IMR-90 (cell line): ENCODE measurements around the gene OSBPL3. TPM values are rescaled to one million over a fixed set of nuclear protein-coding genes. Genes with fewer than 3 reads are reported as not detected.

Experiments
- ATAC-seq: fragments of 200-7000 bp; cut with Tn5 transposase; 2 replicates; pipeline ENCODE4 v1.9.1; 2020; ENCODE audit warnings: low read depth, mild to moderate bottlenecking, moderate library complexity
- BruUV-seq: library from RNA; stranded (reverse); fragments of 400-500 nt; replicated peaks from 2 replicates; lab custom pipeline; 2021; lab: Mats Ljungman, UMichigan
- CTCF ChIA-PET: fragments of 300-600 bp; formaldehyde crosslinking; extraction: SDS; loops from one replicate; lab custom pipeline; 2021; ENCODE audit warnings: antibody characterized with exemption; lab: Yijun Ruan, JAX
- POLR2A ChIA-PET: fragments of 300-600 bp; sonication (Branson Sonifier 250); formaldehyde crosslinking; loops from one replicate; lab custom pipeline; 2022; ENCODE audit warnings: antibody characterized with exemption; ENCODE audit not compliant: unreplicated experiment; lab: Charles Lee
- DNase-seq: peaks from one replicate; pipeline ENCODE4 v3.0.0; 2013
- H2AFZ ChIP-seq: replicated peaks from 2 replicates; pipeline ENCODE3; 2013; ENCODE audit warnings: low read length, mild to moderate bottlenecking; ENCODE audit not compliant: poor library complexity
- H2AK5ac ChIP-seq: 2 replicates; pipeline ENCODE4 v1.6.1; 2013; ENCODE audit warnings: low read depth, low read length, inconsistent platforms
- H2AK9ac ChIP-seq: replicated peaks from 2 replicates; pipeline ENCODE3; 2013; ENCODE audit warnings: mild to moderate bottlenecking, low read depth, low read length, moderate library complexity; ENCODE audit not compliant: poor library complexity
- H2BK120ac ChIP-seq: 2 replicates; pipeline ENCODE4 v1.6.1; 2013; ENCODE audit warnings: low read depth, low read length, inconsistent platforms
- H2BK15ac ChIP-seq: 3 replicates; pipeline ENCODE4 v1.6.1; 2013; ENCODE audit warnings: low read depth, low read length, inconsistent platforms
- H2BK20ac ChIP-seq: 2 replicates; pipeline ENCODE4 v1.6.1; 2013; ENCODE audit warnings: low read depth, mild to moderate bottlenecking, inconsistent platforms, low read length, moderate library complexity
- H2BK5ac ChIP-seq: 2 replicates; pipeline ENCODE4 v1.6.1; 2013; ENCODE audit warnings: mild to moderate bottlenecking, low read depth, low read length, inconsistent platforms; ENCODE audit not compliant: poor library complexity, severe bottlenecking
- H3K14ac ChIP-seq: replicated peaks from 2 replicates; pipeline ENCODE4 v1.6.1; 2013; ENCODE audit warnings: low read depth, low read length, inconsistent platforms
- H3K18ac ChIP-seq: 2 replicates; pipeline ENCODE4 v1.6.1; 2013; ENCODE audit warnings: low read depth, low read length, control low read depth
- H3K23ac ChIP-seq: 2 replicates; pipeline ENCODE4 v1.6.1; 2013; ENCODE audit warnings: low read depth, low read length, inconsistent platforms
- H3K27ac ChIP-seq: 2 replicates; pipeline ENCODE4 v1.5.1; 2013; ENCODE audit warnings: mild to moderate bottlenecking, control low read depth, low read length; ENCODE audit not compliant: insufficient read depth
- H3K27me3 ChIP-seq: 2 replicates; pipeline ENCODE4 v1.6.1; 2013; ENCODE audit warnings: low read length; ENCODE audit not compliant: control insufficient read depth, insufficient read depth
- H3K36me3 ChIP-seq: 2 replicates; pipeline ENCODE4 v1.6.1; 2013; ENCODE audit warnings: low read length, mixed read lengths; ENCODE audit not compliant: control insufficient read depth, insufficient read depth
- H3K4ac ChIP-seq: 2 replicates; pipeline ENCODE4 v1.6.1; 2013; ENCODE audit warnings: low read depth, low read length, inconsistent platforms
- H3K4me1 ChIP-seq: 2 replicates; pipeline ENCODE4 v1.6.1; 2013; ENCODE audit warnings: low read length, mixed read lengths; ENCODE audit not compliant: control insufficient read depth, insufficient read depth
- H3K4me2 ChIP-seq: 2 replicates; pipeline ENCODE4 v1.6.1; 2013; ENCODE audit warnings: low read depth, mild to moderate bottlenecking, control low read depth, low read length, moderate library complexity
- H3K4me3 ChIP-seq: 2 replicates; pipeline ENCODE4 v1.5.1; 2013; ENCODE audit warnings: low read depth, mild to moderate bottlenecking, control low read depth, low read length, moderate library complexity; ENCODE audit not compliant: insufficient read depth
- H3K56ac ChIP-seq: 2 replicates; pipeline ENCODE4 v1.6.1; 2013; ENCODE audit warnings: low read length, inconsistent platforms; ENCODE audit not compliant: insufficient read depth; ENCODE audit errors: extremely low read depth
- H3K79me1 ChIP-seq, 2 experiments: 2 replicates each; pipeline ENCODE4 v1.6.1; 2013; ENCODE audit warnings: low read length in 2 of 2, inconsistent platforms in 1 of 2, low read depth in 1 of 2
- H3K9ac ChIP-seq: 2 replicates; pipeline ENCODE4 v1.6.1; 2013; ENCODE audit warnings: low read depth, low read length, control low read depth
- H3K9me1 ChIP-seq: 2 replicates; pipeline ENCODE4 v1.6.1; 2013; ENCODE audit warnings: low read length, inconsistent platforms; ENCODE audit not compliant: insufficient read depth
- H3K9me3 ChIP-seq: 2 replicates; pipeline ENCODE4 v1.6.1; 2013; ENCODE audit warnings: low read length; ENCODE audit not compliant: control insufficient read depth, insufficient read depth
- H4K20me1 ChIP-seq: 2 replicates; pipeline ENCODE4 v1.6.1; 2013; ENCODE audit warnings: low read length, inconsistent platforms; ENCODE audit not compliant: insufficient read depth
- H4K5ac ChIP-seq: 2 replicates; pipeline ENCODE4 v1.6.1; 2013; ENCODE audit warnings: mild to moderate bottlenecking, low read depth, low read length, control low read depth
- H4K8ac ChIP-seq, 2 experiments: 2 replicates each; pipeline ENCODE4 v1.6.1; 2013; ENCODE audit warnings: low read depth in 2 of 2, low read length in 2 of 2, control low read depth in 1 of 2, inconsistent platforms in 1 of 2
- H4K91ac ChIP-seq: 2 replicates; pipeline ENCODE4 v1.6.1; 2013; ENCODE audit warnings: low read depth, low read length, inconsistent platforms; ENCODE audit not compliant: insufficient read depth
- BHLHE40 ChIP-seq: fragments of 150-350 bp; IDR thresholded peaks from 2 replicates; pipeline ENCODE4 v1.6.1; 2016; ENCODE audit warnings: mild to moderate bottlenecking, low read depth, low read length
- CEBPB ChIP-seq: IDR thresholded peaks from 2 replicates; pipeline ENCODE4 v1.6.1; 2012; ENCODE audit warnings: low read depth, low read length, improper control_type of control experiment
- CHD1 ChIP-seq: IDR thresholded peaks from 2 replicates; pipeline ENCODE4 v1.6.1; 2012; ENCODE audit warnings: low read depth, low read length, improper control_type of control experiment
- MAZ ChIP-seq: IDR thresholded peaks from 2 replicates; pipeline ENCODE4 v1.6.1; 2012; ENCODE audit warnings: low read depth, mild to moderate bottlenecking, low read length, improper control_type of control experiment, moderate library complexity, borderline replicate concordance
- MXI1 ChIP-seq: IDR thresholded peaks from 2 replicates; pipeline ENCODE4 v1.6.1; 2012; ENCODE audit warnings: low read depth, mild to moderate bottlenecking, low read length, moderate library complexity, borderline replicate concordance
- NFE2L2 ChIP-seq: fragments of 150-350 bp; IDR thresholded peaks from 2 replicates; pipeline ENCODE4 v1.6.1; 2016; ENCODE audit warnings: low read depth, mild to moderate bottlenecking, low read length
- POLR2A ChIP-seq: IDR thresholded peaks from 2 replicates; pipeline ENCODE4 v1.6.1; 2012; ENCODE audit warnings: mild to moderate bottlenecking, low read depth, low read length
- RAD21 ChIP-seq: IDR thresholded peaks from 2 replicates; pipeline ENCODE4 v1.6.1; 2012; ENCODE audit warnings: low read length, improper control_type of control experiment
- RFX5 ChIP-seq: IDR thresholded peaks from 2 replicates; pipeline ENCODE4 v1.8.0; 2012; ENCODE audit warnings: low read depth, mild to moderate bottlenecking, low read length, moderate library complexity
- SMC3 ChIP-seq: fragments of 150-350 bp; IDR thresholded peaks from 2 replicates; pipeline ENCODE4 v1.6.1; 2016; ENCODE audit warnings: low read depth, mild to moderate bottlenecking, antibody characterized with exemption, low read length, moderate library complexity
- USF2 ChIP-seq: fragments of 150-350 bp; IDR thresholded peaks from 2 replicates; pipeline ENCODE4 v1.6.1; 2017; ENCODE audit warnings: mild to moderate bottlenecking, antibody characterized with exemption, low read length, low read depth
- WGBS, 2 experiments: methylation state at CpG; one replicate each; pipeline versions ENCODE4 v1.1.5 to v1.1.7; 2013; ENCODE audit warnings: missing lambda C conversion rate in 2 of 2; ENCODE audit not compliant: insufficient read length in 1 of 2; ENCODE audit errors: extremely low coverage in 2 of 2; 5-methylcytosine and 5-hydroxymethylcytosine counted together
- dilution Hi-C: fragments of 300-500 bp; cut with HindIII; formaldehyde crosslinking; loops from one replicate; pipeline ENCODE4 v1.14.3; 2018; ENCODE audit warnings: low sequenced_read_pairs; ENCODE audit not compliant: unreplicated experiment
- in situ Hi-C: fragments of 300-500 bp; cut with MboI; formaldehyde crosslinking; loops from 3 replicates; pipeline ENCODE4 v1.14.3; 2019; ENCODE audit warnings: low sequenced_read_pairs, inconsistent platforms, mixed read lengths
- intact Hi-C: fragments of 100-400 bp; cut with micrococcal nuclease; formaldehyde crosslinking; loops from 2 replicates; pipeline ENCODE4 v1.10.0; 2022
- polyA plus RNA-seq, 3 experiments: library from polyadenylated mRNA; depleted of rRNA; stranded (reverse); fragments of >200 nt; gene quantifications; 2 replicates each; pipeline ENCODE4 v1.2.3, GENCODE V29; 2012; ENCODE audit warnings: low replicate concordance in 1 of 3
- total RNA-seq: library from RNA; depleted of rRNA; stranded (reverse); fragments of >200 nt; gene quantifications from 2 replicates; pipeline ENCODE4 v1.2.3, GENCODE V29; 2012
- TF ChIP-seq, protein P1 (sequence below): fragments of 150-350 bp; IDR thresholded peaks from 2 replicates; pipeline ENCODE4 v1.6.1; 2016; ENCODE audit warnings: low read depth, mild to moderate bottlenecking, low read length, moderate library complexity, borderline replicate concordance
- TF ChIP-seq, protein P2 (sequence below): conservative IDR thresholded peaks from 2 replicates; pipeline ENCODE4 v1.5.1; 2012; ENCODE audit warnings: mild to moderate bottlenecking, low read depth, low read length, improper control_type of control experiment

Gene OSBPL3
- total and polyA plus RNA-seq, 2 of the 4 experiments (the other 2 are of a cell fraction): 18.0 to 29.9 TPM

GRCh38 chr7:24930856-24931255 is 49.1 kb downstream of the OSBPL3 start:
- H3K4me1 ChIP-seq: peaks cover 11% of the 10 kb centered on the region
- CTCF ChIA-PET: no interaction called here

More at GRCh38 chr7:24930856-24931255, 49.1 kb downstream of the OSBPL3 start:
- Histone ChIP-seq H3K79me1 (peaks cover 30 to 61% of the 10 kb centered on the region in 2 experiments), H4K20me1 (peaks cover 4% of the 10 kb centered on the region; the same call in 1 of the 2 replicates), H3K14ac (no peak overlapping the region), H2BK120ac (no peak overlapping the region), H3K4me3 (no peak overlapping the region), H4K91ac (no peak overlapping the region), H4K5ac (no peak overlapping the region), H2BK20ac (no peak overlapping the region), H3K4ac (no peak overlapping the region), H3K9me3 (no peaks in the 10 kb centered on the region), H3K9ac (no peak overlapping the region), H2BK5ac (no peak overlapping the region), H2AFZ (no peak overlapping the region), H2AK9ac (no peak overlapping the region), H3K56ac (no peak overlapping the region), H3K23ac (no peak overlapping the region), H2BK15ac (no peak overlapping the region), H3K18ac (no peak overlapping the region), H4K8ac (no peak overlapping the region), H3K4me2 (no peak overlapping the region), H2AK5ac (no peak overlapping the region), H3K27ac (no peak overlapping the region), H3K27me3 (no peaks in the 10 kb centered on the region), H3K9me1 (no peaks in the 10 kb centered on the region), H3K36me3 (no peaks in the 10 kb centered on the region)
- dilution Hi-C loops: no loop called here
- WGBS, 2 experiments: no CpG with 5 or more reads among the region's 1 CpG
- in situ Hi-C loops: no loop called here
- ATAC-seq: no peak
- DNase-seq: no peak
- POLR2A ChIA-PET: no interaction called here
- intact Hi-C loops: no loop called here
- no peak for TF ChIP-seq CHD1
- no peak for TF ChIP-seq RAD21
- no peak for TF ChIP-seq USF2
- TF ChIP-seq CEBPB: no peak
- TF ChIP-seq SMC3: no peak
- TF ChIP-seq MAZ: no peak
- no peak for TF ChIP-seq NFE2L2
- TF ChIP-seq, protein P1, sequence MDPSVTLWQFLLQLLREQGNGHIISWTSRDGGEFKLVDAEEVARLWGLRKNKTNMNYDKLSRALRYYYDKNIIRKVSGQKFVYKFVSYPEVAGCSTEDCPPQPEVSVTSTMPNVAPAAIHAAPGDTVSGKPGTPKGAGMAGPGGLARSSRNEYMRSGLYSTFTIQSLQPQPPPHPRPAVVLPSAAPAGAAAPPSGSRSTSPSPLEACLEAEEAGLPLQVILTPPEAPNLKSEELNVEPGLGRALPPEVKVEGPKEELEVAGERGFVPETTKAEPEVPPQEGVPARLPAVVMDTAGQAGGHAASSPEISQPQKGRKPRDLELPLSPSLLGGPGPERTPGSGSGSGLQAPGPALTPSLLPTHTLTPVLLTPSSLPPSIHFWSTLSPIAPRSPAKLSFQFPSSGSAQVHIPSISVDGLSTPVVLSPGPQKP: no peak
- TF ChIP-seq POLR2A: no peak
- no peak for TF ChIP-seq MXI1
- TF ChIP-seq, protein P2, sequence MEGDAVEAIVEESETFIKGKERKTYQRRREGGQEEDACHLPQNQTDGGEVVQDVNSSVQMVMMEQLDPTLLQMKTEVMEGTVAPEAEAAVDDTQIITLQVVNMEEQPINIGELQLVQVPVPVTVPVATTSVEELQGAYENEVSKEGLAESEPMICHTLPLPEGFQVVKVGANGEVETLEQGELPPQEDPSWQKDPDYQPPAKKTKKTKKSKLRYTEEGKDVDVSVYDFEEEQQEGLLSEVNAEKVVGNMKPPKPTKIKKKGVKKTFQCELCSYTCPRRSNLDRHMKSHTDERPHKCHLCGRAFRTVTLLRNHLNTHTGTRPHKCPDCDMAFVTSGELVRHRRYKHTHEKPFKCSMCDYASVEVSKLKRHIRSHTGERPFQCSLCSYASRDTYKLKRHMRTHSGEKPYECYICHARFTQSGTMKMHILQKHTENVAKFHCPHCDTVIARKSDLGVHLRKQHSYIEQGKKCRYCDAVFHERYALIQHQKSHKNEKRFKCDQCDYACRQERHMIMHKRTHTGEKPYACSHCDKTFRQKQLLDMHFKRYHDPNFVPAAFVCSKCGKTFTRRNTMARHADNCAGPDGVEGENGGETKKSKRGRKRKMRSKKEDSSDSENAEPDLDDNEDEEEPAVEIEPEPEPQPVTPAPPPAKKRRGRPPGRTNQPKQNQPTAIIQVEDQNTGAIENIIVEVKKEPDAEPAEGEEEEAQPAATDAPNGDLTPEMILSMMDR: no peak
- TF ChIP-seq BHLHE40: no peak
- TF ChIP-seq RFX5: no peak
- no TSS peak for BruUV-seq
